ENCODE data around the gene EFHB. TPM values are rescaled to one million over a fixed set of nuclear protein-coding genes. Genes with fewer than 3 reads are reported as not detected.

Gene EFHB
- total RNA-seq, 1 experiment from 2014 or later, result 1.4 TPM

GRCh38 chr3:19920401-19921080 is 13.5 kb downstream of the EFHB start:
- Mint-ChIP-seq H3K4me3 (ENCODE audit: unreplicated experiment) (no peak overlapping the region), H3K36me3 (ENCODE audit: insufficient read depth, unreplicated experiment) (no peaks in the 10 kb centered on the region), H3K27me3 (ENCODE audit: insufficient read depth, unreplicated experiment) (no peaks in the 10 kb centered on the region), H3K27ac (ENCODE audit: unreplicated experiment) (no peak overlapping the region), H3K9me3 (ENCODE audit: unreplicated experiment) (no peaks in the 10 kb centered on the region), H3K4me1 (ENCODE audit: low read depth, unreplicated experiment) (no peaks in the 10 kb centered on the region)
- intact Hi-C loops (cut with micrococcal nuclease; ENCODE audit: unreplicated experiment), result no loop called here
- Histone ChIP-seq H3K4me3 (ENCODE audit: low read depth, low read length) (no peak overlapping the region), H3K27me3 (replicated peaks; ENCODE audit: control insufficient read depth, insufficient read depth, low read length) (no peaks in the 10 kb centered on the region), H3K36me3 (ENCODE audit: control insufficient read depth, insufficient read depth, low read length) (no peaks in the 10 kb centered on the region), H3K4me1 (no peaks in the 10 kb centered on the region), H3K9me3 (no peaks in the 10 kb centered on the region)
- BruUV-seq (replicated peaks), result no TSS peak
- TF ChIP-seq CTCF (IDR thresholded peaks at IDR 0.05; ENCODE audit: insufficient read depth in 1 of 2, low read depth in 1 of 2, low read length in 1 of 2, severe bottlenecking in 1 of 2, unreplicated experiment in 1 of 2), result no peak
- ChIA-PET CTCF (no interaction called here), POLR2A (no interaction called here)
- no peak for DNase-seq

GRCh38 chr3:19917167-19917566 is 16.9 kb downstream of the EFHB start:
- H3K27me3 ChIP-seq (replicated peaks; ENCODE audit: control insufficient read depth, insufficient read depth, low read length), result no peaks in the 10 kb centered on the region
- H3K4me3 ChIP-seq (ENCODE audit: low read depth, low read length), result no peak overlapping the region
- intact Hi-C loops (cut with micrococcal nuclease; ENCODE audit: unreplicated experiment), result no loop called here
- H3K9me3 ChIP-seq, result no peaks in the 10 kb centered on the region
- ChIA-PET CTCF (no interaction called here), POLR2A (no interaction called here)
- Mint-ChIP-seq H3K27me3 (ENCODE audit: insufficient read depth, unreplicated experiment) (no peaks in the 10 kb centered on the region), H3K27ac (ENCODE audit: unreplicated experiment) (no peak overlapping the region), H3K9me3 (ENCODE audit: unreplicated experiment) (peaks cover 15% of the 10 kb centered on the region), H3K4me1 (ENCODE audit: low read depth, unreplicated experiment) (no peaks in the 10 kb centered on the region), H3K36me3 (ENCODE audit: insufficient read depth, unreplicated experiment) (no peaks in the 10 kb centered on the region), H3K4me3 (ENCODE audit: unreplicated experiment) (no peak overlapping the region)
- H3K4me1 ChIP-seq, result no peaks in the 10 kb centered on the region
- no peaks in the 10 kb centered on the region for H3K36me3 ChIP-seq (ENCODE audit: control insufficient read depth, insufficient read depth, low read length)
- DNase-seq, result no peak
- BruUV-seq (replicated peaks), result no TSS peak
- TF ChIP-seq CTCF (IDR thresholded peaks at IDR 0.05; ENCODE audit: insufficient read depth in 1 of 2, low read depth in 1 of 2, low read length in 1 of 2, severe bottlenecking in 1 of 2, unreplicated experiment in 1 of 2), result no peak

- Mint-ChIP-seq H3K27me3 (ENCODE audit: insufficient read depth, unreplicated experiment) (no peaks in the 10 kb centered on the region), H3K4me1 (ENCODE audit: low read depth, unreplicated experiment) (no peaks in the 10 kb centered on the region), H3K36me3 (ENCODE audit: insufficient read depth, unreplicated experiment) (no peaks in the 10 kb centered on the region), H3K4me3 (ENCODE audit: unreplicated experiment) (no peak overlapping the region), H3K27ac (ENCODE audit: unreplicated experiment) (no peak overlapping the region), H3K9me3 (ENCODE audit: unreplicated experiment) (peaks cover 33% of the 10 kb centered on the region)
- no peak overlapping the region for H3K4me3 ChIP-seq (ENCODE audit: low read depth, low read length)
- intact Hi-C loops (cut with micrococcal nuclease; ENCODE audit: unreplicated experiment), result no loop called here
- no peaks in the 10 kb centered on the region for H3K4me1 ChIP-seq
- ChIA-PET CTCF (no interaction called here), POLR2A (no interaction called here)
- no peaks in the 10 kb centered on the region for H3K36me3 ChIP-seq (ENCODE audit: control insufficient read depth, insufficient read depth, low read length)
- H3K27me3 ChIP-seq (replicated peaks; ENCODE audit: control insufficient read depth, insufficient read depth, low read length), result no peaks in the 10 kb centered on the region
- no peak for DNase-seq
- no TSS peak for BruUV-seq (replicated peaks)
- no peak for TF ChIP-seq CTCF (IDR thresholded peaks at IDR 0.05; ENCODE audit: insufficient read depth in 1 of 2, low read depth in 1 of 2, low read length in 1 of 2, severe bottlenecking in 1 of 2, unreplicated experiment in 1 of 2)
- H3K9me3 ChIP-seq, result no peaks in the 10 kb centered on the region
Observed at GRCh38 chr3:19911452-19911851, 22.6 kb downstream of the EFHB start.
